ENCODE results near the gene HYAL4.
"Not testable (repeated sequence)": the region's sequence is repeated elsewhere in the genome, so short reads cannot be mapped to it uniquely, and the experiment has no call there.

GRCh38 chr7:123839106-123839505 is 5.9 kb upstream of the HYAL4 start:
- TF ChIP-seq POLR2A, CTCF (IDR thresholded peaks at IDR 0.05): not testable (repeated sequence)
